CD14-positive monocyte (primary cell): ENCODE results near the gene ISG20. TPM values are rescaled to one million over a fixed set of nuclear protein-coding genes. Genes with fewer than 3 reads are reported as not detected.

Experiments
- DNase-seq, 3 donors: peaks; one replicate each; pipeline ENCODE4 v3.0.0-alpha.2; 2011 to 2022
- H2AFZ ChIP-seq: 2 replicates; pipeline ENCODE4 v1.6.0; 2012; ENCODE audit warnings: mild to moderate bottlenecking, low read depth, low read length, inconsistent platforms; ENCODE audit not compliant: insufficient read depth, poor library complexity, severe bottlenecking
- H3K27ac ChIP-seq, 2 donors: 1 replicate in 1 of 2; 2 replicates in 1 of 2; pipeline ENCODE4 v1.5.1; 2012 to 2013; ENCODE audit warnings: low read length in 2 of 2, control low read depth in 1 of 2, inconsistent platforms in 1 of 2, low read depth in 1 of 2, mild to moderate bottlenecking in 1 of 2
- H3K27me3 ChIP-seq, 2 donors: one replicate each; pipeline versions ENCODE4 v1.6.0 to v1.6.1; 2011 to 2013; ENCODE audit warnings: low read length in 2 of 2; ENCODE audit not compliant: control insufficient read depth in 2 of 2, insufficient read depth in 2 of 2
- H3K36me3 ChIP-seq, 2 donors: replicated peaks in 1 of 2; 1 replicate in 1 of 2; 2 replicates in 1 of 2; pipeline versions ENCODE4 v1.5.1 to v1.6.1; 2012 to 2013; ENCODE audit warnings: low read length in 2 of 2, control low read depth in 1 of 2, inconsistent platforms in 1 of 2, mild to moderate bottlenecking in 1 of 2; ENCODE audit not compliant: insufficient read depth in 2 of 2, control insufficient read depth in 1 of 2
- H3K4me1 ChIP-seq, 2 donors: 1 replicate in 1 of 2; 2 replicates in 1 of 2; pipeline versions ENCODE4 v1.5.1 to v1.6.1; 2012 to 2013; ENCODE audit warnings: low read length in 2 of 2, control low read depth in 1 of 2, inconsistent platforms in 1 of 2, mild to moderate bottlenecking in 1 of 2, moderate library complexity in 1 of 2; ENCODE audit not compliant: insufficient read depth in 2 of 2, control insufficient read depth in 1 of 2
- H3K4me2 ChIP-seq: replicated peaks from 2 replicates; pipeline ENCODE3; 2012; ENCODE audit warnings: low read length, moderate library complexity, mild to moderate bottlenecking; ENCODE audit not compliant: poor library complexity, severe bottlenecking; ENCODE audit errors: extremely low read depth
- H3K4me3 ChIP-seq, 3 experiments: fragments of 200-600 bp in 1 of 3; sonication (generic) in 1 of 3; replicated peaks in 1 of 3; 1 replicate in 2 of 3; 2 replicates in 1 of 3; pipeline ENCODE4 v1.5.1; 2011 to 2013; ENCODE audit warnings: low read length in 3 of 3, mild to moderate bottlenecking in 3 of 3, control low read depth in 2 of 3, low read depth in 2 of 3, inconsistent platforms in 1 of 3, moderate library complexity in 1 of 3
- H3K79me2 ChIP-seq: 2 replicates; pipeline ENCODE4 v1.6.0; 2012; ENCODE audit warnings: mild to moderate bottlenecking, control low read depth, inconsistent platforms, low read length, moderate library complexity; ENCODE audit not compliant: insufficient read depth
- H3K9ac ChIP-seq: 2 replicates; pipeline ENCODE4 v1.6.0; 2017; ENCODE audit warnings: low read length, mild to moderate bottlenecking; ENCODE audit not compliant: insufficient read depth, poor library complexity, severe bottlenecking
- H3K9me3 ChIP-seq, 2 donors: replicated peaks in 1 of 2; 1 replicate in 1 of 2; 2 replicates in 1 of 2; pipeline versions ENCODE4 v1.5.1 to v1.6.1; 2012 to 2013; ENCODE audit warnings: low read length in 2 of 2, control low read depth in 1 of 2; ENCODE audit not compliant: control insufficient read depth in 1 of 2, insufficient read depth in 1 of 2
- H4K20me1 ChIP-seq: 2 replicates; pipeline ENCODE4 v1.6.0; 2012; ENCODE audit warnings: mild to moderate bottlenecking, low read length, control low read depth, moderate library complexity; ENCODE audit not compliant: insufficient read depth
- H3K27ac Mint-ChIP-seq, 7 donors: one replicate each; pipeline ENCODE4 v1.8.0; 2020; ENCODE audit warnings: mild to moderate bottlenecking in 7 of 7, mixed read lengths in 7 of 7, moderate library complexity in 6 of 7, inconsistent platforms in 2 of 7
- H3K27me3 Mint-ChIP-seq, 3 donors: one replicate each; pipeline ENCODE4 v1.8.0; 2021 to 2022; ENCODE audit warnings: low read depth in 3 of 3, mild to moderate bottlenecking in 3 of 3, mixed read lengths in 3 of 3, moderate library complexity in 3 of 3, inconsistent platforms in 1 of 3
- H3K36me3 Mint-ChIP-seq, 2 donors: one replicate each; pipeline ENCODE4 v1.8.0; 2020; ENCODE audit warnings: mixed read lengths in 2 of 2, inconsistent platforms in 1 of 2, mild to moderate bottlenecking in 1 of 2
- H3K4me1 Mint-ChIP-seq: one replicate; pipeline ENCODE4 v1.8.0; 2020; ENCODE audit warnings: mild to moderate bottlenecking, mixed read lengths
- H3K4me3 Mint-ChIP-seq, 2 donors: one replicate each; pipeline ENCODE4 v1.8.0; 2020; ENCODE audit warnings: mild to moderate bottlenecking in 2 of 2, mixed read lengths in 2 of 2, moderate library complexity in 1 of 2
- H3K9me3 Mint-ChIP-seq, 7 donors: one replicate each; pipeline ENCODE4 v1.8.0; 2020 to 2022; ENCODE audit warnings: mixed read lengths in 7 of 7, mild to moderate bottlenecking in 6 of 7, moderate library complexity in 6 of 7, inconsistent platforms in 2 of 7
- WGBS: methylation state at CpG from one replicate; pipeline ENCODE4 v1.1.5; 2013; ENCODE audit warnings: missing lambda C conversion rate; ENCODE audit not compliant: insufficient coverage; 5-methylcytosine and 5-hydroxymethylcytosine counted together
- intact Hi-C, 2 donors: fragments of 100-400 bp; cut with micrococcal nuclease; formaldehyde crosslinking; loops; one replicate each; pipeline versions ENCODE4 v1.15.0 to v1.15.1; 2023
- polyA plus RNA-seq, 3 donors: library from polyadenylated mRNA; depleted of rRNA in 1 of 3; unstranded in 2 of 3; stranded (reverse) in 1 of 3; fragments of 300-500 nt in 2 of 3; fragments of >200 nt in 1 of 3; fragmentation: Illumina TruSeq in 2 of 3; gene quantifications; 1 replicate in 2 of 3; 2 replicates in 1 of 3; pipeline ENCODE4 v1.2.3, GENCODE V29; 2012 to 2021
- TF ChIP-seq, protein P1 (sequence below): fragments of 200-600 bp; IDR thresholded peaks from one replicate; pipeline ENCODE4 v1.8.0; 2022; ENCODE audit warnings: antibody characterized with exemption, mild to moderate bottlenecking

Gene ISG20
- polyA plus RNA-seq, 3 donors = 15.6 to 29.3 (median 25.1) TPM

GRCh38 chr15:88655103-88655553 lies 16.3 kb downstream of the ISG20 start:
- Mint-ChIP-seq H3K36me3 (peaks cover 0 to 2% of the 10 kb centered on the region in 2 donors), H3K27me3 (peaks cover 2 to 4% (median 2%) of the 10 kb centered on the region in 3 donors), H3K9me3 (no peaks in the 10 kb centered on the region), H3K4me1 (peaks cover 2% of the 10 kb centered on the region), H3K4me3 (no peak overlapping the region), H3K27ac (no peak overlapping the region)
- intact Hi-C loops = no loop called here
- no peak overlapping the region for H3K4me3 ChIP-seq
- no peak for DNase-seq
- TF ChIP-seq, protein P1, sequence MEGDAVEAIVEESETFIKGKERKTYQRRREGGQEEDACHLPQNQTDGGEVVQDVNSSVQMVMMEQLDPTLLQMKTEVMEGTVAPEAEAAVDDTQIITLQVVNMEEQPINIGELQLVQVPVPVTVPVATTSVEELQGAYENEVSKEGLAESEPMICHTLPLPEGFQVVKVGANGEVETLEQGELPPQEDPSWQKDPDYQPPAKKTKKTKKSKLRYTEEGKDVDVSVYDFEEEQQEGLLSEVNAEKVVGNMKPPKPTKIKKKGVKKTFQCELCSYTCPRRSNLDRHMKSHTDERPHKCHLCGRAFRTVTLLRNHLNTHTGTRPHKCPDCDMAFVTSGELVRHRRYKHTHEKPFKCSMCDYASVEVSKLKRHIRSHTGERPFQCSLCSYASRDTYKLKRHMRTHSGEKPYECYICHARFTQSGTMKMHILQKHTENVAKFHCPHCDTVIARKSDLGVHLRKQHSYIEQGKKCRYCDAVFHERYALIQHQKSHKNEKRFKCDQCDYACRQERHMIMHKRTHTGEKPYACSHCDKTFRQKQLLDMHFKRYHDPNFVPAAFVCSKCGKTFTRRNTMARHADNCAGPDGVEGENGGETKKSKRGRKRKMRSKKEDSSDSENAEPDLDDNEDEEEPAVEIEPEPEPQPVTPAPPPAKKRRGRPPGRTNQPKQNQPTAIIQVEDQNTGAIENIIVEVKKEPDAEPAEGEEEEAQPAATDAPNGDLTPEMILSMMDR = no peak
- H3K9me3 ChIP-seq = no peaks in the 10 kb centered on the region
- H3K27me3 ChIP-seq = no peaks in the 10 kb centered on the region
- no peaks in the 10 kb centered on the region for H4K20me1 ChIP-seq
- no peak overlapping the region for H3K27ac ChIP-seq
- WGBS = 94% methylated on average over 14 of the region's 14 CpGs
- no peaks in the 10 kb centered on the region for H3K36me3 ChIP-seq
- H3K9ac ChIP-seq = no peak overlapping the region
- no peak overlapping the region for H3K4me2 ChIP-seq
- H3K4me1 ChIP-seq = no peaks in the 10 kb centered on the region
- H3K79me2 ChIP-seq = no peaks in the 10 kb centered on the region
- no peak overlapping the region for H2AFZ ChIP-seq

DNA sequence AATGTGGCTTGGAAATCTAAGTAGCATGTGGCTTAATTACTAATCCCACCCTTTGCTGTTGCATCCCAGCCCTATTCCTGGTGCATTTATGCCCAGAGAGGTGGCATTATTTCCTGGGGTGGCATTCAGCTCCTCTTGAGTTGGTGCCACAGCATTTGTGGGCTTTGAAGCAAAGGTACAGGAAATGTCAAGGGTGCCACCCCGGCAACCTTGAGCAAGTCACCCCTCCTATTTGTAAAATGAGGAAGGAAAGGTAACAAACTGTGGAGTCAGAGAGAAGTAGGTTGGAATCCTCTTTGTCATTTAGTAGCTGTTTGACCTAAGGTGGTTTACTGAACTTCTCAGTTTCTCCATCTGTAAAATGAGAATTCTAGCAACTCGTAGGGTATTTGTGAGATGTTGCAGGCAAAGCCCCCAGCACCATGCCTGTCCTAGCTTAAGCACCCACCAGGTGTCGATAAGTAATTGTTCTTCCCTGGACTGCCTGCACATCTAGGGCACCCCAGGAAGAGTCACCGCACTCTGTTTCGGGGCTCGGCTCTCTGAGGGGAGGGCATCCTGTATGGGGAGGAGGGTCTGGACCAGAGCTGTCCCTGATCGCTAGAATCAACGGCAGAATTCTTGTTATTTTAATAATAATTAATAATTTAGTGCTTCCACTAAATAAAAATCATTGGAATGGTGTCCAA lies 17.1 kb downstream of the ISG20 start:
- peaks cover 2% of the 10 kb centered on the region for H3K4me1 Mint-ChIP-seq
- Histone ChIP-seq H2AFZ (no peak overlapping the region), H3K4me1 (no peaks in the 10 kb centered on the region), H3K4me3 (no peak overlapping the region), H3K27ac (no peak overlapping the region), H3K9ac (no peak overlapping the region), H3K79me2 (no peaks in the 10 kb centered on the region), H3K27me3 (no peaks in the 10 kb centered on the region), H4K20me1 (no peaks in the 10 kb centered on the region), H3K4me2 (no peak overlapping the region), H3K9me3 (no peaks in the 10 kb centered on the region), H3K36me3 (no peaks in the 10 kb centered on the region)
- peaks cover 0 to 2% of the 10 kb centered on the region in 2 donors for H3K36me3 Mint-ChIP-seq
- no peaks in the 10 kb centered on the region for H3K9me3 Mint-ChIP-seq
- intact Hi-C loops = no loop called here
- WGBS = no CpG with 5 or more reads among the region's 8 CpGs
- DNase-seq = no peak
- peak overlapping the region in 1 of 7 donors; percentile 21 for H3K27ac Mint-ChIP-seq
- no peak overlapping the region for H3K4me3 Mint-ChIP-seq
- H3K27me3 Mint-ChIP-seq = peaks cover 2 to 4% (median 2%) of the 10 kb centered on the region in 3 donors
- TF ChIP-seq, protein P1 = no peak
